Prostate gland (tissue), 2 donors: ENCODE measurements around the gene LAMA1. TPM values are rescaled to one million over a fixed set of nuclear protein-coding genes. Genes with fewer than 3 reads are reported as not detected.

Source experiments
- DNase-seq: peaks from one replicate; pipeline ENCODE4 v3.0.0-alpha.2; 2019; ENCODE audit warnings: low spot score
- H3K27ac ChIP-seq, 2 donors: fragments of 200-600 bp; sonication (generic); 2 replicates each; pipeline ENCODE4 v1.5.1; 2017 to 2019
- H3K27me3 ChIP-seq: fragments of 200-600 bp; sonication (generic); replicated peaks from 2 replicates; pipeline ENCODE4 v1.5.1; 2019; ENCODE audit not compliant: insufficient read depth
- H3K36me3 ChIP-seq, 2 donors: fragments of 200-600 bp; sonication (generic); 1 replicate in 1 of 2; 2 replicates in 1 of 2; pipeline versions ENCODE4 v1.5.1 to v1.8.1; 2017 to 2019
- H3K4me1 ChIP-seq: fragments of 200-600 bp; sonication (generic); replicated peaks from 2 replicates; pipeline ENCODE4 v1.5.1; 2019
- H3K4me3 ChIP-seq, 2 donors: fragments of 200-600 bp; sonication (generic); 2 replicates each; pipeline ENCODE4 v1.5.1; 2017 to 2019
- H3K9me3 ChIP-seq: fragments of 200-600 bp; sonication (generic); 2 replicates; pipeline ENCODE4 v1.5.1; 2017
- POLR2A ChIP-seq: fragments of 450-650 bp; IDR thresholded peaks from one replicate; pipeline ENCODE4 v1.6.1; 2016; ENCODE audit warnings: antibody characterized with exemption, mild to moderate bottlenecking
- POLR2AphosphoS5 ChIP-seq: sonication (generic); formaldehyde crosslinking; IDR thresholded peaks from one replicate; pipeline ENCODE4 v1.6.1; 2017; ENCODE audit warnings: antibody characterized with exemption
- WGBS: methylation state at CpG from one replicate; pipeline ENCODE4 v1.1.5; 2018; 5-methylcytosine and 5-hydroxymethylcytosine counted together
- intact Hi-C: fragments of 100-400 bp; cut with DNase I; formaldehyde crosslinking; loops from one replicate; pipeline ENCODE4 v1.14.2; 2022
- total RNA-seq, 2 donors: library from RNA; depleted of rRNA; stranded (reverse); fragments of >200 nt; gene quantifications; one replicate each; pipeline ENCODE4 v1.1.0, GENCODE V29; 2016
- TF ChIP-seq, protein P1 (sequence below), 4 experiments: fragments of 200-600 bp in 2 of 4; fragments of 450-650 bp in 2 of 4; sonication (generic) in 2 of 4; IDR thresholded peaks; 1 replicate in 3 of 4; 2 replicates in 1 of 4; pipeline ENCODE4 v1.5.1; 2016 to 2019; ENCODE audit warnings: antibody characterized with exemption in 4 of 4, mild to moderate bottlenecking in 2 of 4, moderate library complexity in 2 of 4

Gene LAMA1
- total RNA-seq, 2 donors from 2014 or later: 1.8 to 59.6 TPM

DNA sequence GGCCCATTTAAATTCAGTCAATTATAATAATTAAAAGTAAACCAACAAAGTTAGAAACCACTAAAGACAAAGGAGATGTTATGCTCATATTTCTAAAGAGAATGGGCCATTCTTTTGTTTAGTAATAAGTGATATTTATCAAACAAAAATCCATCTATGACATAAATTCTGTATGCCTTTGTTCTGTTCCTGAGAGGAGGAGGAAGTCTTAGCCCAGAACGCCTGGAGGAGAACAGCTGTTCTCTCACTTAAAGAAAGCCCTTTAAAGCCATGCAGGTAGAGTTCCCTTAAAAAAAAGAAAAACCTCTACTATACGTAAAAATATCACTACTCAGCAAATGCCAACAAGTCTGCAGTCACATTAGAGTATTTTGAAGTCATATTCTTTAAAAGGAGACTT is 15.5 kb downstream of the LAMA1 start:
- Histone ChIP-seq H3K36me3 (no peaks in the 10 kb centered on the region), H3K27ac (no peak overlapping the region), H3K4me1 (no peaks in the 10 kb centered on the region), H3K9me3 (no peaks in the 10 kb centered on the region), H3K4me3 (no peak overlapping the region), H3K27me3 (no peaks in the 10 kb centered on the region)
- DNase-seq: no peak
- TF ChIP-seq POLR2A: no peak
- no peak for TF ChIP-seq POLR2AphosphoS5
- TF ChIP-seq, protein P1, sequence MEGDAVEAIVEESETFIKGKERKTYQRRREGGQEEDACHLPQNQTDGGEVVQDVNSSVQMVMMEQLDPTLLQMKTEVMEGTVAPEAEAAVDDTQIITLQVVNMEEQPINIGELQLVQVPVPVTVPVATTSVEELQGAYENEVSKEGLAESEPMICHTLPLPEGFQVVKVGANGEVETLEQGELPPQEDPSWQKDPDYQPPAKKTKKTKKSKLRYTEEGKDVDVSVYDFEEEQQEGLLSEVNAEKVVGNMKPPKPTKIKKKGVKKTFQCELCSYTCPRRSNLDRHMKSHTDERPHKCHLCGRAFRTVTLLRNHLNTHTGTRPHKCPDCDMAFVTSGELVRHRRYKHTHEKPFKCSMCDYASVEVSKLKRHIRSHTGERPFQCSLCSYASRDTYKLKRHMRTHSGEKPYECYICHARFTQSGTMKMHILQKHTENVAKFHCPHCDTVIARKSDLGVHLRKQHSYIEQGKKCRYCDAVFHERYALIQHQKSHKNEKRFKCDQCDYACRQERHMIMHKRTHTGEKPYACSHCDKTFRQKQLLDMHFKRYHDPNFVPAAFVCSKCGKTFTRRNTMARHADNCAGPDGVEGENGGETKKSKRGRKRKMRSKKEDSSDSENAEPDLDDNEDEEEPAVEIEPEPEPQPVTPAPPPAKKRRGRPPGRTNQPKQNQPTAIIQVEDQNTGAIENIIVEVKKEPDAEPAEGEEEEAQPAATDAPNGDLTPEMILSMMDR (IDR thresholded peaks at IDR 0.05): no peak
- intact Hi-C loops: no loop called here
- WGBS: 38% methylated on average over 2 of the region's 2 CpGs

GRCh38 chr18:7096838-7097237 is 20.8 kb downstream of the LAMA1 start:
- WGBS: 77% methylated on average over 7 of the region's 7 CpGs
- no peak for DNase-seq
- no peaks in the 10 kb centered on the region for H3K36me3 ChIP-seq
- H3K4me3 ChIP-seq: no peak overlapping the region
- intact Hi-C loops: no loop called here
- no peak overlapping the region for H3K27ac ChIP-seq
- H3K4me1 ChIP-seq: no peaks in the 10 kb centered on the region
- TF ChIP-seq, protein P1 (IDR thresholded peaks at IDR 0.05): no peak
- no peaks in the 10 kb centered on the region for H3K27me3 ChIP-seq
- H3K9me3 ChIP-seq: no peaks in the 10 kb centered on the region

DNA sequence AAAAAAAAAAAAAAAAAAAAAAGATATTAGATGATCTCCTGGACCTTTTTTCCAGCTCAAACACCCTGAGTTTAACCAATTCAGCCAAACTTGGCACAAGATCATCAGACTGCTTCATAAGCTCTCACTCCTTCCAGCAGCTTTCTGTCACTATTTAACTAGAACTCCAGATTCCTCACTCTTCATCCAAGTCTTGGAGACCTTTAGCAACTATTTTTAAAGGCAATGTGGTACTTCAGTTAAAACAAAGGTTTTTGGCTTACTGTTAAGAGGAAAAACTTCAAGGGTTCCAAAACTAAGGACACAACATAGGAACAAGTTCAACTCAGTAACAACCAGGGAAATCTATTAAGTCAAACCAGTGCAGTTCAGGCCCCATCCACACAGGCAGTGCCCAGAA is 23.2 kb downstream of the LAMA1 start:
- TF ChIP-seq POLR2A (no peak), POLR2AphosphoS5 (no peak)
- TF ChIP-seq, protein P1 (IDR thresholded peaks at IDR 0.05): no peak
- no peak overlapping the region for H3K27ac ChIP-seq
- DNase-seq: no peak
- intact Hi-C loops: no loop called here
- H3K9me3 ChIP-seq: no peaks in the 10 kb centered on the region
- no peaks in the 10 kb centered on the region for H3K36me3 ChIP-seq
- H3K27me3 ChIP-seq: no peaks in the 10 kb centered on the region
- H3K4me1 ChIP-seq: no peaks in the 10 kb centered on the region
- no peak overlapping the region for H3K4me3 ChIP-seq

GRCh38 chr18:7090771-7091170 is 26.8 kb downstream of the LAMA1 start:
- 40% methylated on average over 2 of the region's 2 CpGs for WGBS
- Histone ChIP-seq H3K4me1 (no peaks in the 10 kb centered on the region), H3K9me3 (no peaks in the 10 kb centered on the region), H3K27ac (no peak overlapping the region), H3K27me3 (no peaks in the 10 kb centered on the region), H3K4me3 (no peak overlapping the region), H3K36me3 (no peaks in the 10 kb centered on the region)
- intact Hi-C loops: no loop called here
- no peak for DNase-seq
- TF ChIP-seq, protein P1 (IDR thresholded peaks at IDR 0.05): no peak
- no peak for TF ChIP-seq POLR2AphosphoS5
- no peak for TF ChIP-seq POLR2A

DNA sequence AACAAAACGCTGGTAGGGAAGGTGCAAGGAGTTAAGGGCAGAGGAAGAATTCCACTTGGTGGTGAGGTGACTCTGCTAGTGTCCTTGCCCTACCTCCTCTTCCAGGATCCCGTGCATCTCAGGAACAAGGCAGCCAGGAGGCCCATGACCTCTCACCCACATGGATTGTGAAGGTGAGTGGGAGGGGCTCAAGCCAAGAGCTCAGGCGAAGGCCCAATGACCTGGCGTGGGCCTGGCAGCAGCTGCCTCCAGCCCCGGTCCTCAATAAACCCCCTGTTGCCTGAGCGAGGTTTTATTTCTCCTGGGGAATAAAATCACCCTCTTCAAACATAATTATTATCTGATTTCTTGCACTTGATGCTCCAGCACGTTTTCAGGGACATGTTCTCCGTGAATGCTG is 28.2 kb downstream of the LAMA1 start:
- Histone ChIP-seq H3K36me3 (no peaks in the 10 kb centered on the region), H3K4me3 (no peak overlapping the region), H3K9me3 (no peaks in the 10 kb centered on the region), H3K27ac (no peak overlapping the region), H3K4me1 (no peaks in the 10 kb centered on the region), H3K27me3 (no peaks in the 10 kb centered on the region)
- WGBS: 86% methylated on average over 8 of the region's 8 CpGs
- intact Hi-C loops: no loop called here
- no peak for DNase-seq
- TF ChIP-seq, protein P1 (IDR thresholded peaks at IDR 0.05): no peak
- TF ChIP-seq POLR2AphosphoS5 (no peak), POLR2A (no peak)
